ENCODE measurements around the gene TOM1.

The TOM1 gene

GRCh38 chr22:35323305-35323704 is 23.6 kb downstream of the TOM1 start:
- DNase-seq (ENCODE audit: low read depth in 1 of 2, low spot score in 1 of 2) = no peak
- Histone ChIP-seq H3K27ac (replicated peaks) (no peak overlapping the region), H3K27me3 (ENCODE audit: insufficient read depth, poor library complexity, severe bottlenecking) (no peaks in the 10 kb centered on the region), H3K4me3 (replicated peaks; ENCODE audit: insufficient read depth, low read length) (no peak overlapping the region)
- TF ChIP-seq POLR2AphosphoS5 (IDR thresholded peaks at IDR 0.05; ENCODE audit: low read depth) = no peak
- TF ChIP-seq, protein P1, sequence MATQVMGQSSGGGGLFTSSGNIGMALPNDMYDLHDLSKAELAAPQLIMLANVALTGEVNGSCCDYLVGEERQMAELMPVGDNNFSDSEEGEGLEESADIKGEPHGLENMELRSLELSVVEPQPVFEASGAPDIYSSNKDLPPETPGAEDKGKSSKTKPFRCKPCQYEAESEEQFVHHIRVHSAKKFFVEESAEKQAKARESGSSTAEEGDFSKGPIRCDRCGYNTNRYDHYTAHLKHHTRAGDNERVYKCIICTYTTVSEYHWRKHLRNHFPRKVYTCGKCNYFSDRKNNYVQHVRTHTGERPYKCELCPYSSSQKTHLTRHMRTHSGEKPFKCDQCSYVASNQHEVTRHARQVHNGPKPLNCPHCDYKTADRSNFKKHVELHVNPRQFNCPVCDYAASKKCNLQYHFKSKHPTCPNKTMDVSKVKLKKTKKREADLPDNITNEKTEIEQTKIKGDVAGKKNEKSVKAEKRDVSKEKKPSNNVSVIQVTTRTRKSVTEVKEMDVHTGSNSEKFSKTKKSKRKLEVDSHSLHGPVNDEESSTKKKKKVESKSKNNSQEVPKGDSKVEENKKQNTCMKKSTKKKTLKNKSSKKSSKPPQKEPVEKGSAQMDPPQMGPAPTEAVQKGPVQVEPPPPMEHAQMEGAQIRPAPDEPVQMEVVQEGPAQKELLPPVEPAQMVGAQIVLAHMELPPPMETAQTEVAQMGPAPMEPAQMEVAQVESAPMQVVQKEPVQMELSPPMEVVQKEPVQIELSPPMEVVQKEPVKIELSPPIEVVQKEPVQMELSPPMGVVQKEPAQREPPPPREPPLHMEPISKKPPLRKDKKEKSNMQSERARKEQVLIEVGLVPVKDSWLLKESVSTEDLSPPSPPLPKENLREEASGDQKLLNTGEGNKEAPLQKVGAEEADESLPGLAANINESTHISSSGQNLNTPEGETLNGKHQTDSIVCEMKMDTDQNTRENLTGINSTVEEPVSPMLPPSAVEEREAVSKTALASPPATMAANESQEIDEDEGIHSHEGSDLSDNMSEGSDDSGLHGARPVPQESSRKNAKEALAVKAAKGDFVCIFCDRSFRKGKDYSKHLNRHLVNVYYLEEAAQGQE (IDR thresholded peaks at IDR 0.05; ENCODE audit: insufficient replicate concordance, low read depth) = no peak
- TF ChIP-seq, protein P2, sequence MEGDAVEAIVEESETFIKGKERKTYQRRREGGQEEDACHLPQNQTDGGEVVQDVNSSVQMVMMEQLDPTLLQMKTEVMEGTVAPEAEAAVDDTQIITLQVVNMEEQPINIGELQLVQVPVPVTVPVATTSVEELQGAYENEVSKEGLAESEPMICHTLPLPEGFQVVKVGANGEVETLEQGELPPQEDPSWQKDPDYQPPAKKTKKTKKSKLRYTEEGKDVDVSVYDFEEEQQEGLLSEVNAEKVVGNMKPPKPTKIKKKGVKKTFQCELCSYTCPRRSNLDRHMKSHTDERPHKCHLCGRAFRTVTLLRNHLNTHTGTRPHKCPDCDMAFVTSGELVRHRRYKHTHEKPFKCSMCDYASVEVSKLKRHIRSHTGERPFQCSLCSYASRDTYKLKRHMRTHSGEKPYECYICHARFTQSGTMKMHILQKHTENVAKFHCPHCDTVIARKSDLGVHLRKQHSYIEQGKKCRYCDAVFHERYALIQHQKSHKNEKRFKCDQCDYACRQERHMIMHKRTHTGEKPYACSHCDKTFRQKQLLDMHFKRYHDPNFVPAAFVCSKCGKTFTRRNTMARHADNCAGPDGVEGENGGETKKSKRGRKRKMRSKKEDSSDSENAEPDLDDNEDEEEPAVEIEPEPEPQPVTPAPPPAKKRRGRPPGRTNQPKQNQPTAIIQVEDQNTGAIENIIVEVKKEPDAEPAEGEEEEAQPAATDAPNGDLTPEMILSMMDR (IDR thresholded peaks at IDR 0.05; ENCODE audit: insufficient read depth, low read length) = no peak
- TF ChIP-seq GABPA (IDR thresholded peaks at IDR 0.05; ENCODE audit: low read depth) = no peak
- TF ChIP-seq SPI1 (IDR thresholded peaks at IDR 0.05; ENCODE audit: borderline replicate concordance, low read depth) = no peak

- DNase-seq (ENCODE audit: low read depth in 1 of 2, low spot score in 1 of 2) = no peak
Measured at GRCh38 chr22:35324067-35324466, 24.4 kb downstream of the TOM1 start.

GRCh38 chr22:35324762-35325161 is 25.1 kb downstream of the TOM1 start:
- no peaks in the 10 kb centered on the region for H3K27me3 ChIP-seq (ENCODE audit: insufficient read depth, poor library complexity, severe bottlenecking)
- H3K27ac ChIP-seq (replicated peaks) = no peak overlapping the region
- DNase-seq (ENCODE audit: low read depth in 1 of 2, low spot score in 1 of 2) = no peak
- no peak overlapping the region for H3K4me3 ChIP-seq (replicated peaks; ENCODE audit: insufficient read depth, low read length)
- TF ChIP-seq GABPA (IDR thresholded peaks at IDR 0.05; ENCODE audit: low read depth) (no peak), POLR2AphosphoS5 (IDR thresholded peaks at IDR 0.05; ENCODE audit: low read depth) (no peak), SPI1 (IDR thresholded peaks at IDR 0.05; ENCODE audit: borderline replicate concordance, low read depth) (no peak)
- TF ChIP-seq, protein P1 (IDR thresholded peaks at IDR 0.05; ENCODE audit: insufficient replicate concordance, low read depth) = no peak
- TF ChIP-seq, protein P2 (IDR thresholded peaks at IDR 0.05; ENCODE audit: insufficient read depth, low read length) = no peak

More at GRCh38 chr22:35324067-35324466, 24.4 kb downstream of the TOM1 start:
- no peak overlapping the region for H3K4me3 ChIP-seq (replicated peaks; ENCODE audit: insufficient read depth, low read length)
- H3K27me3 ChIP-seq (ENCODE audit: insufficient read depth, poor library complexity, severe bottlenecking) = no peaks in the 10 kb centered on the region
- H3K27ac ChIP-seq (replicated peaks) = no peak overlapping the region
- TF ChIP-seq GABPA (IDR thresholded peaks at IDR 0.05; ENCODE audit: low read depth) (no peak), SPI1 (IDR thresholded peaks at IDR 0.05; ENCODE audit: borderline replicate concordance, low read depth) (no peak), POLR2AphosphoS5 (IDR thresholded peaks at IDR 0.05; ENCODE audit: low read depth) (no peak)
- TF ChIP-seq, protein P1 (IDR thresholded peaks at IDR 0.05; ENCODE audit: insufficient replicate concordance, low read depth) = no peak
- TF ChIP-seq, protein P2 (IDR thresholded peaks at IDR 0.05; ENCODE audit: insufficient read depth, low read length) = no peak
